ENCODE measurements around the gene RBM12.
A peak's percentile ranks its signal among the peaks of the same experiment; 100 is the strongest.
"Not testable (repeated sequence)": the region's sequence is repeated elsewhere in the genome, so short reads cannot be mapped to it uniquely, and the experiment has no call there.

The RBM12 gene

DNA sequence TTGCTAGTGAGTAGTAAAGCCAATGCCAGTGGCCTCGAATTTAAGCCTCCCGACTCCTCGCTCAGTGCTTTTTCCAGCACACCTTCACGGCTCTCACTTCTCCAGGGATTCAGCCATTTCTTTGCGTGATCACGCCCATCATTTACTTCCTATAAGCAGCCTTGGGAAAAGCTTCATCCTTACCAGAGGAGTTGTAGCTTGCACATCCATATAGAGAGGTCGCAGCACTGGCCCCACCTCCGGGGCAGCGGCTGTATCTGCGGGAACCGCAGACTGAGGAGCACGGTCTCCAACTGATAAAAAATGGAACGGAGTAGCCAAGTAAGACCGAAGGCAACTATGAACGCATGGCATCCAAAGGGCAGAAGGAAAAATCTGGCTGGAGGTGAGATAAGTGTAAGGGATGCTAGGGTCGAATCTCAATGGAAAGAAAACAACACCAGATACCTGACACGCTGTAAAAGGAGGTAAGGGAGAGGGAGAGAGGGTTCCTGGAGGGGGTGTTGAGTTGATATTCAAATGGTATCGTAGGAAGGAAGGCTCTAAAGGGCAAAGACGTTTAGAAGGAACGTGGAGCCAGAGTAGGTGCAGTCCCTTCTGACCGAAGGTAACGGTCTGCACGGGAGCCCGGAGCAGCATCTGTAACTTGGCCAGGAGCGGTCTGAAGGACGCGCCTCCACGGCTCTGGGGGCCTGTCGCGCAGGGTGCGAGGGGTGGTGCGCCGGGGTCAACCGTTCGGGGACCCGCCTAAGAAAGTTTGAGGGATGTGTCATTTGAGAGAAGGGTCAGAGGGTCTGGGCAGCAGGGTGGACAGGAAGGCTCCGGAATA lies 33.8 kb upstream of the RBM12 start:
- peak; percentile 39 for DNase-seq

DNA sequence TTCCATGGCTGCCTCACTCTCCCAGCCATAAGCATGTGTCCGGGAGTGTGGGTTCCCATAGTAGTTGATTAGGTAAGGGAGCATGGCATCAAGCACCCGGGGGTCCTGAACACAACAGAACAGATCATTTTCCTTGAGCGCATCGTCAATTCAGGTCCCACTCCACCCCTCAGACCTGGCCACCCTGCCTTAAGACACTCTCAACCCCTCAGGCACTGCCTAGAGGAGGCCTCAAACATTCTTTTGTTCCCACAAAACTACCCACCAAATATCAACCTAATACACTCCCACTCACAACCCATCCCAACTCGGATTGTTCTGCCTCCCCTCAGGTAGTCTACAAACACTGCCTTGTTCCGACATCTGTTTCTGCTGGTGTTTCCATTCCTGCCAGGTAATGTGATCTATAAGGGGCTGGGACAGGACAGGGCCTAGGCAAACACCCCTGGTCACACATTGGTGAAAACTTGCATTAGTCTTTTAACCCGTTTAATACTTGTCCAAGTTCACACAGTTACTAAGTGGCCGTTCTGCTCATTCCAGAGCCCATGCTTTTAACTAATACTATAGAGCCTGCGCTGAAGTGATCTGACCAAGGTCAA lies 33.1 kb upstream of the RBM12 start:
- DNase-seq: no peak

DNA sequence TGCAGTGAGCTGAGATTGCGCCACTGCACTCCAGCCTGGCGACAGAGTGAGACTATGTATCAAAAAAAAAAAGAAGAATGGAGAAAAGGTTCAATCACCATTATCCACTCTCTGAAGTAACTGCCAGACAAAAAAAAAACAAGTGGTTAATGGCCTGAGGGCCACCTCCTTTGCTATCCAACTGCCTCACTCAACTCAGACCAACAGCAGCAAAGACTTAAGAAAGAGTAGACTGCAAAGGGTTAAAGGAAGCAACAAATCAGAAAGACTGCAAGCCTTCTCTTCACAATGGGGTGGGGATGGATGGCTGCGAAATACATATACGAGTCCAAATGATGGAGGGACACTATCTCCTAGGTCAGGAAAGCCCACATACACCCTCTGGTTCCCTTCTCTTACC lies 31.3 kb upstream of the RBM12 start:
- no peak for DNase-seq

DNA sequence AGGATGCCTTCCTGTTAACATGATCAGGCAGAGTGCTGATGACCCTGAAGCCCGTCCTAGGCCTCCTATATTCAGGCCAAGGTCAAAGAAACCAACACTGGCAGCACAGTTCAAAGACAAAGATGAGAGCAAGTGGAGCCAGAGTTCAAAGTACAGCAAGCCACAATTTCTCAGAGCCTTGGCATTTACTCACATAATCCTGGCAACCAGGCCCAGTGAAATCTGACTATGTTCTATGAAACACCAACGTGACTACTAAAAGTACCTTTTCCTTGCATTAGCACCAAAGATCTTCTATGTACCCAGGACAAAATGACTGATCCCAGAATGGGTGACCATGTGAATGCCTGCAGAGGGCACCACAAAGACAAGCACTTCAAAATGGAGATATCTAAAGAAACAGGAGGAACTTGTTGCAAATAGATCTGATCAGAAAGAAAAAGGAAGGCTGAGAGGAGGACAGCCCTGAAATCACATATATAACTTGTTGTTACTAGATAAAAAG lies 30.6 kb upstream of the RBM12 start:
- DNase-seq: no peak

DNA sequence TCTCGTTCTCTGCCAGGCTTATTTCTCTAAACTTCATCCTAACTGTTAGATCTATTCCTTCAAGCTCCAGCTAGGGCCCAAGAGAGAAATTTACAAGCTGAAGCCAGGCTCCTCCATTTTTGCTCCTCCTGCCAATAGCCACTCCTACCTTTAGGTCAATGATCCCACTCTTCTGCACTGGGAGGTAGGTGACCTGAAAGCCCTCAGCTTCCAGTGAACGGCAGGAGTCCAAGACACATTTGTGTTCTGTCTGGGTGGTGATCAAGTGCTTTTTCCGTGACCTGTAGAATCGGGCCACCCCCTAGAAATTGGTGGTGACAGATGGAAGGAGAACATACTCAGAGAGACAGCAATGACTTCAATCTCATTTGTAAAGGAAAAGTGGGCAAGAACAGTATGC lies 25.6 kb upstream of the RBM12 start:
- no peak for DNase-seq

DNA sequence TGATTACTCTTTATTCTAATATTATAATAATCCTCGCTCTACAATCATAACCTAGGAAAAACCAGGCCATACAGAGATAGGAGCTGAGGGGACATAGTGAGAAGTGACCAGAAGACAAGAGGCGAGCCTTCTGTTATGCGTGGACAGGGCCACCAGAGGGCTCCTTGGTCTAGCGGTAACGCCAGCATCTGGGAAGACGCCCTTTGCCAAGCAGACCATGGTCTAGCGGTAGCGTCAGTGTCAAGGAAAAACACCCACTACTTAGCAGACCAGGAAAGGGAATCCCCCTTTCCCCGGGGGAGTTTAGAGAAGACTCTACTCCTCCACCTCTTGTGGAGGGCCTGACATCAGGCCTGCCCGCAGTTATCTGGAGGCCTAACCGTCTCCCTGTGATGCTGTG lies 22.2 kb upstream of the RBM12 start:
- peak; percentile 14 for DNase-seq

DNA sequence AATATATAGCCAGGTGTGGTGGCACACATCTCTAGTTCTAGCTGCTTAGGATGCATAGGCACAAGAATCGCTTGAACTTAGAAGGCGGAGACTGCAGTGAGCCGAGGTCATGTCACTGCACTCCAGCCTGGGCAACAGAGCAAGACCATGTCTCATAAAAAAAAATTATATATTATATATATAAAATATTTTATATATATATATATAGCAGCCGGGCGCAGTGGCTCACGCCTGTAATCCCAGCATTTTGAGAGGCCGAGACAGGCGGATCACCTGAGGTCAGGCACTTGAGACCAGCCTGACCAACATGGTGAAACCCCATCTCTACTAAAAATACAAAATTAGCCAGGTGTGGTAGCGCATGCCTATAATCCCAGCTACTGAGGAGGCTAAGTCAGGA lies 20.7 kb upstream of the RBM12 start:
- DNase-seq: not testable (repeated sequence)

DNA sequence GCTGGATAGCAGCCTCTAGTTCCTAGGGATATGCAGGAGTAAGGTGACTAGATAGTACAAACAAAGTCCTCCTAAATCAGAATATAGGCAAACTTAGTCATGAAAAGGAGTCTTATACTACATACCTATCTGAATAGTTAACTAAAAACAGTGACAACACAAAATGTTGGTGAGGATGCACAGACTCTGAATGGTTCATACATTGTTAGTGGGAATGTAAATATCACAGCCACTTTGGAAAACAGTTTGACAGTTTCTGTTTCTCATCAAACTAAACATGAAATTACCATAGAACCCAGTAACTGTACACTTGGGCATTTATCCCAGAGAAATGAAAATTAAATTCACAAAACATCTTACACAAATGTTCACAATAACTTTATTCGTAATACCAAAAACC lies 17.3 kb upstream of the RBM12 start:
- no peak for DNase-seq

DNA sequence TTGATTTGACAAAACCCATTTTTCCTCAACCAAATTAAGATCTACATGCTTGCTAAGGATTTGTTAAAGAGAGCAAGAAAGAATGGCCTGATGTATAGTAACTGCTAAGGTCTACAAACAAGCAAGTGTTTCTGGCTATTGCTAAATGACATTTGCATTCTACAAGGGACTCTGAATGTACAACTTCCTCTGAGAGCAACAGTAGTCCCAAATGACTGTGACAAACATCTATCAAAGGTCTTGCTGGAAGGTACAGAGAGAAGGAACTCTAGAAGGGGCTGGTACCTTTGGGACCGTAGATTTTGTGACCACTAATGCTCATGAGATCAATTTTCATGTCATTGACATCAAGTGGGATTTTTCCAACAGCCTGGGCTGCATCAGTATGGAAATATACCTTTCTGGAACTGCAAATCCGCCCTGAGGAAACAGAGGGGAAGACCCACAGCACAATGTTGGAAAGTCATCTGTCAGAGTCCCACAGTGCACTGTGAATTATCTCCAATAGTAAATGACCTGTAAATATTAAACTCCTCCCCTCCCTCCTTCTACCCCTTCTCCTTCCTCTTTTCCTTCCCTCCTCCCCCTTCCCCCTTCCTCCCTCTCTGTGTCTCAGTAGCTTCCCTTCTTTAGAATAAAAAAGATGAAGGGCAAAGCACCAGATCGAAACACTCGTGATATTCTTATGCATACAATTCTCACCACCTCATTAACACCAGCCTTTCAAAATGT lies 15.9 kb upstream of the RBM12 start:
- peak; percentile 87 for DNase-seq

DNA sequence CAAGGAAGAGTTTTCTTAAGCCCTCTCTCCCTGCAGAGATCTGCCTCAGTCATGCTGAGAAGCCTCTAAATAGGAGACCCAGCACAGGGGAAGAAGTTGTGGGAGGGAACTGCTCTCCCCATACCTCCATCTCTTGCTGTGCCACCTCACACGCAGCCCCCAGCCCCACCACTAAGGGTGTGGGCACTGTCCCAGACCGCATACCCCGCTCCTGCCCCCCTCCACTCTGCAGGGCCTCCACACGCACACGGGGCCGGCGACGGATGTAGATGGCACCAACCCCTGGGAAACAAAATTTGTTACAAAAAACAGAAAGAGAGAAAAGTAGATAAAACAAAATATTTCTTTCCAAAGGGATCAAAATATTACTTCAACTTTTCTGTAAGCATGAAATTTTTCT lies 10.2 kb upstream of the RBM12 start:
- no peak for DNase-seq

DNA sequence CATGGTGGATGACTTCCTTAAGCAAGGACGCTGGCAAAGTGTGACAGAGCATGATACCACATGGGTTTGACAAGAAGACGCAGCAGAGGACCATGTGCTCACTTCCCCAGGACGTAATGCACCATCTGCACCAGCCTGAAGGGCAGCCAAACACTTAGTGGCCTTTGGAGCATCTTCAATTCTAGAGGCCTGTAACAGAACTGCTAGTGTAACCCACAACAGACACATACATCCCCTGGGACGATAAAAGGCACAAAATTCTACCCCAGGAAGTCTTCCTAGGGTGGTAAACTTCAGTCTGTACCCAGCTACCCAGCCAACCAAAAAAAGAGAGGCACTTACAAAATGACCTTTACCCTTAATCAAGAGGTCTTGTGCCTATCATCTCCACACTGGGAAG lies 9.2 kb upstream of the RBM12 start:
- no peak for DNase-seq

DNA sequence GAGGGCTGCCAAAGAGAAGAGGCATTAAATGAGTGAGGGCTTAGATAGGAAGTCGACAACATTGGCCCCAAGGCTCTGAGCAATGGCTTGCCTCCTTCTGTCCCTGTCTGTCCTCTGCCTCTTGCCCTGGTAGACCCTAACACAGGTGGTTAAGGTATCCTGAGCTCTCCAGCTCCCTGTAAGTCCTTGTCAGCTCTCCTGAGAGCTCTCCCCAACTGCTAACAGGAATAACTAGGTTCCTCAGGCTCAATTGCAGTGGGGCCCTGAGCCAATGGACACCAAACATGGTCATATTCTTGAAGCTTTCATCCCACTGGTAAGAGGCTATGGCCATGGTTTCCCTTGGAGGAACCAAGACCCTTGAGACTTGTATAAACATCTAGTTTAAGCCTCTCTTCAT lies 5.0 kb upstream of the RBM12 start:
- no peak for DNase-seq

DNA sequence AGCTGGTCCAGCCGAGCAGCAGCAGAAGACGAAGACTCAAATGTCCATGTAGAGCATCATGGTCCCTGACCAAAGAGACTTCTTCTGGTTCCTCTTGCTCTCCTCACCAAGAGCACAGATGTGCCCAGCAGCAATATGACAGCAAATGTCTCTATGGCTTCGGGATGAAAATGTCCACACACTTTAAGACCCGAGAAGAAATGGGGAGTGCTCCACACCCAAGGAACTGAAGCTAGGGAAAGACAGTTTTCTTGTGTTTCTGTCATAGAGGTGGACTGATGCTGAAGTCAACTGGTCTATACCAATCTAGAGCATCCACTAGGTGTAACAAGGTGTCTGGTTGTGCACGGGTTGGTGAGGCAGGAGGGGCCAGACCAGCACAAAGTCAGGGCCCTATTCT lies 4.5 kb upstream of the RBM12 start:
- DNase-seq: no peak

DNA sequence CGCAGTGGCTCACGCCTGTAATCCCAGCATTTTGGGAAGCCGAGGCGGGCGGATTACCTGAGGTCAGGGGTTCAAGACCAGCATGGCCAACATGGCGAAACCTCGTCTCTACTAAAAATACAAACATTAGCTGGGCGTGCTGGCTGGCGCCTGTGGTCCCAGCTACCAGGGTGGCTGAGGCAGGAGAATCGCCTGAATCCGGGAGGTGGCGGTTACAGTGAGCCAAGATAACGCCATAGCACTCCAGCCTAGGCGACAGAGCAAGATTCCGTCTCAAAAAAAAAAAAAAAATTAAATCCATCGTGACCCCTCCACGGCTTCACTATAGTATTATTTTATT lies 1.2 kb upstream of the RBM12 start:
- no peak for DNase-seq

DNA sequence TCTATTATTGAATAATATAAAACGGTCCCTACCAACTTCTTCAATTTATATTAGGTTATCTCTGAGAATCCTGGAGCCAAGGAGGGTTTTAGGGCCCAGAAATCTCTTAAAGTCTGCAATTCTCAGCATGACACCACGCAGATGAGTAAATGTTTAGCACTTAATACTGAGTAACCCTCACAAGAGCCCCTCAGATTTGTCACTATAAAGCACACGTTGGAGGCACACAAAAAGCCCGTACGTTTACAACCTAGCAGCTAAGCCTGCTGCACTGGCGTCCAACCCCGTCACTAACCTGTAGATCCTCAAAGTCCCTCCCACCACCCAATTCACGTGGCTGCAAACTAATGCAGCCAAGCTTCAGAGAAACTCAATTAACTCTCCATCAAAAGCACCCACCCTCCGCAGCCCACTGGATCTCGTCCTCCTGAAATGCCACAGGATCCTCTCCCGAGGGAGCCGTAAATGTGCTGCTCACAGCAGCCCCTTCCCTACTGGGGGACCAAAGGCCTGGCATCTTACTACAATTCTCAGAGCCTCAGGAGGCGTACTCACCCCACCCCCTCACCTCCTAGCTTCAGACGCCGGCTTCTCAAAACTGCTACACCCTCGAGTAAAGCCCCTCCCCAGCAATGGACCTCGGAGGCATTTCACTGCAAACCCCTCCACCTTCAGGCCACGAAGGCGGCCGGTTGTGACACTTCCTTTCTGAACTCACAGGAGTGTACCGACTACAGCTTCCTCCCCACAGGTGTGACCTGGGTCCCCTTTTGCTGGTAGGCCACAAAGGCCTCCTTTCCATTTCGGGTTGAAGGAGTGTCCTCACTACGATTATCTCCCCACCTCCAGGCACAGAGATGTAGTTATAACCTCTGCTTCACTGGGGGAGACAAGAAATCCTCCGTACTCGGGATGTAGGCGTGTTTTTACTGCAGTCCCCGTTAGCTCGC lies 909 bp downstream of the RBM12 start:
- DNase-seq: peak; percentile 71

DNA sequence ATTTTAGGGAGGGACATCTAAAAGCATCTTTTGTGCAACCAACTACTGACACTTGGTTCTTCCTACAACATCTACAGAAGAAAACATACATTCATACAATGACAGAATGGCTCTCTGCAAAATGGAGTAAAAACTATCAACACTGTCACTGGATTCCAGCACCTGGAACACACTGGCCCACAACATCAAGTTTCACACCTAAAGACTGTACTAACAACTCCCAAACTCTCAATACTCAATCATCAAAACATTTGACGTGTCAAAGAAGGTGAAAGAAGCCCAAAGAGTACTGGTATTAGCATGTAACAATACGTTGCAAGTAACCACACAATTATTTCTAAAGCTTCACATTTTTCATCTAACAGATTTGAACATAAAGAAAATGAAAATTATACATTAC lies 2.1 kb downstream of the RBM12 start:
- no peak for DNase-seq

DNA sequence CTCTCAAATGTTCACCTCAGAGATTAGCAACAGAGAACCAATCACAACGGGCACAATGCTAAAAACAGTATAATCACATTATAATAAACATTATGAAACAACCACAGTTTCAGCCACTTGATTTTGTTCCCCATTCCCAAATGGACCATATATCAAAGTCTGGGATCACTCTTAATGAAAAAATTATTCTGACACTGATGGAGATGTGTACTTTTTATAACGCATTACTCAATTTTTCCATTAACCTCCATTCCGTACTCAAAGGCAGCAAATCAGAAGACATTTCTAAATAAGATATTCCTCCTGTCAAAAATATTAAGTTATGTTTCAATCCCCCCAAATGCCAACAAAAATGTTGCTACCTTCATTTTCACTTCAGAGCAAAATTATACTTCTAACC lies 2.8 kb downstream of the RBM12 start:
- no peak for DNase-seq

DNA sequence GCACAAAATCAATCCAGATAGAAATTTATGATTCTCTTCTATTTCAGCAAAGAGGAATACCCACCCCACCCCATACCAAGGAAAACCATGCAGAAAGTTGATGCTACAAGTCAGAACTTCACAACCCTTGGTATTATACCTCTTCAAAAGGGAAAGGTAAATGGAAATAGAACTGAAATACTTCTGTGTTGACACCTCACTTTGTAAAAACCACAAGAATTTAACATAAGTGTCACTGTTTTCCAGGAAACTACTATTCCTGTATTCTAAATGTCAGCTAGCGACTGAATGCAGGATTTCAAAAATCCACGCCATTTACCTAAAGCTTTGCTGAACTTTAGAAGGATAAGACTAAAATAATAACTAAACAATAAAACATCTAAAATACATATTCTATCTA lies 3.6 kb downstream of the RBM12 start:
- no peak for DNase-seq

DNA sequence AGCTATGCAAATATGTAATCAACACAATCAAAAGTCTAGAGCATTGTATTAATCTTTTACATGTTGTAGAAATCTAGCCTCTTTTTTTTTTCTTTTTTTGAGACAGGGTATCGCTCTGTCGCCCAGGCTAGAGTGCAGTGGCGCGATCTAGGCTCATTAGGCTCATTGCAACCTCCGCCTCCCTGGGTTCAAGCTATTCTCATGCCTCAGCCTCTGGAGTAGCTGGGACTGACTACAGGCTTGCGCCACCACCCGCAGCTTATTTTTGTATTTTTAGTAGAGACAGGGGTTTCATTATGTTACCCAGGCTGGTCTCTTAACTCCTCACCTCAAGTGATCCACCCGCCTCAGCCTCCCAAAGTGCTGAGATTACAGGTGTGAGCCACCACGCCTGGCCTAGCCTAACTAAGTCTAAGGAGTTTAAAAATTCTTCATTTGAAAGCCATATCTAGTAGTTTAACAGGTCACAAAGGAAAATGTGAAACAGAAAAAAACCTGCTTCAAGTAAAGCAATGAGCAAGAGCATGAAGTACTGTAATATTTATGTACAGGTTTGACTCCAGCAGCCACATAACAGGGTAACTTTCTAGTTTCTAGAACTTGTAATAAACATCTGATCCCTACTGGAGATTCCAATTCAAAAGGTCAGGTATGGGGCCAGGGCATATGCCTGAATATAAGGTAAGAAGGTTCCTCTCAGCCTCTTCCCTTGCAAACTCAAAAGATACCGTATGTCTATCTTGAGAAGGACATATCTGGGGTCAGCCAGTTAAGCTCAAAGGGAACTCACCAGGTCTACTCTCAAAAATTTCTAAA lies 4.4 kb downstream of the RBM12 start:
- no peak for DNase-seq

DNA sequence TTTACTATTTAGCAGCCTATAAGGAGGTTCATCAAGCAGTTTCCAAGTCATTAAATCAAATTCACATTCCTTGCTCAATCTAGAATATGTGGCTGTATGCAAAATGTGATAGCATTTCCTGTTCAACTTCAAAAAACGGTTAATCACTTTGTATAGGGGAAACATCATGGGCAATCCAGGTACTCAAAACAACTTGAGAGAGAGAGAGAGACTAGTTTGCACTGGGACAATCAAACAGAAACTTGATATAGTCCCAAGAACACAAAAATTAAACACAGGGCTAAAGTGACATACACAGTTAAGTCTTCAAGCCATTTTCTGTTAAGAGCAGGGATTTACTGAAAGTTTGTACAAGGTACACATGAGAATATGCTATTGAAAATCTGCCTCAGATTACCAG lies 7.4 kb downstream of the RBM12 start:
- DNase-seq: no peak

DNA sequence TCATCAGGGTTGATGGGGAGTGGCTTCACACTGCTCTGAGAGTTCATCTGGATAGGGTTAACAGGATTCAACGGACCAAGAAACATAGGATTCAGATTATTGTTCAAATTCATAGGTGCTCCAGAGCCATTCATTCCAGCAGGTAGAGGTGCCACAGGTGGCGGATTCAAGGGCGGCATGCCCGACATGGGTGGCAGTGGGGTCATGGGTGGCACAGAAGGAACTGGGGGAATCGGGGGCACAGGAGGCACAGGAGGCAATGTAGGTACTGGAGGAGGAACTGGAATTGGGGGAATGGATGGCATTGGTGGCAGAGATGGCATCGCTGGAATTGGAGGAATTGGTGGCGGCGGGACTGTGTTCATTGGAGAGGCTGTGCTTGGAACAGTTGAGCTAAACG lies 10.3 kb downstream of the RBM12 start:
- DNase-seq: no peak

DNA sequence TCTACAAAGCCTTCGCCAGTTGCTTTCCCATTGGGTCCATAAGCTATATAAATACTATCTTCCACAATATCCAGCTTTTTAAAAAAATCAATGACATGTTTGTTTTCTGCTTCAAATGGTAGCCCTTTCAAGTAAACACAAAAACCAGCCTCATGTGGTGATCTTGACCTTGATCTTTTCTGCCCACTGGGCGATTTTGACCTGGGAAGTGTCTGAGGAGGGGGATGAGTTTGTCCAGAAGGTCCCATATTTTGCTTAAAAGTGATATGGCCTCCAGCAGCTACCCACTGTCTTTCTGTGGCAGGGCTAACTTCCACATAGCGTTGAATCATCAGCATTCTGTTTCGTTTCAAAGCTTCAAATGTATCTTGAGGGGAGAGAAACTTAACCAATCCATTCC lies 10.8 kb downstream of the RBM12 start:
- DNase-seq: no peak

Measured in OCI-M1 (cell line).